ENCODE measurements around the gene ENTPD6. TPM values are rescaled to one million over a fixed set of nuclear protein-coding genes. Genes with fewer than 3 reads are reported as not detected.

The ENTPD6 gene
- total and polyA plus RNA-seq, 11 donors, result 58.7 to 200 (median 93.3) TPM

DNA sequence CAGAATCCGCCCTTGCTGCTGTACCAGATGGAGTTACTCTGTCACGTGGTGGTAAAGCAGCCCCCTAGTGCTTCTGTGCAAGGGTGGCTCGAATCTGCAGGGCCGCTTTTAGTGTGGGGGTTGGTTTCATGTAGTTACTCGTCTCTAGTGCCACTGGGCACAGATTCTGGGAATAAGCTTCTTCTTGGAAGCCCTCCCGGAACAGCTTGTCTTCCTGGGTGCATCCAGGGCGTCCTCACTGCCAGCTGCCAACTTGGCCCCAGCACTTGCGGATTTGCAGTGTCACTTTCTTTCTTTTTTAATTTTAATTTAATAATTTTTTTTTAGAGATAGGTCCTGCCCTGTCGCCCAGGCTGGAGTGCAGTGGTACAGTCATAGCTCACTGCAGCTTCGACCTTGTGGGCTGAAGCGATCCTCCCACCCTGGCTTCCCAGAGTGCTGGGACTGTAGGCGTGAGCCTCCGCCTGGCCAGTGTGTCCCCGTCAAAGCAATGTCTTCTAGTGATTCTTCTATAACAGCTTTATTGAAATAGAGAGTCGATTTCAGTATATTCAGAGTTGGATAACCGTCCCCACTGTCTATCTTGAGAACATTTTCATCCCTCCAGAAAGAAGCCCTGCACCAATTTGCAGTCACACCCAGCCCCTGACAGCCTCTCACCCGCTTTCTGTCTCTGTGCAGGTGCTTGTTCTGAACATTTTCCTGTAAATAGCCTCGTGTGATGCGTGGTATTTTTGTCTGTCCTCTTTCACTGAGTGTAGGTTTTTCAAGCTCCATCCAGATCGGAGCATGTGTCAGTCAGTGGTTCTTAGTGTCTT is 78.2 kb downstream of the ENTPD6 start:
- peaks cover 0 to 77% (median 34%) of the 10 kb centered on the region in 12 donors for H3K4me1 ChIP-seq
- peaks cover 0 to 99% (median 84%) of the 10 kb centered on the region in 9 donors for H3K36me3 ChIP-seq
- WGBS, 4 donors, result 59 to 64% (median 62%) methylated on average over 20 of the region's 20 CpGs
- H3K27me3 ChIP-seq, result no peaks in the 10 kb centered on the region
- H3K4me3 ChIP-seq, result no peak overlapping the region
- ATAC-seq, result peak in 1 of 4 donors; percentile 33
- H3K9me3 ChIP-seq, result no peaks in the 10 kb centered on the region
- DNase-seq, result peak; percentile 8 to 50 (median 39)
- TF ChIP-seq CTCF (IDR thresholded peaks at IDR 0.05), result no peak
- TF ChIP-seq POLR2A (IDR thresholded peaks at IDR 0.05), result no peak
- peak overlapping the region in 11 of 12 donors; percentile 29 to 75 (median 58) for H3K27ac ChIP-seq
- intact Hi-C loops (cut with DNase I), result loop anchor here in 3 of 10 donors (1.0 to 2.0 kb wide), 3 partner anchors 15 to 18 kb away; no protein-coding TSS in a partner anchor

DNA sequence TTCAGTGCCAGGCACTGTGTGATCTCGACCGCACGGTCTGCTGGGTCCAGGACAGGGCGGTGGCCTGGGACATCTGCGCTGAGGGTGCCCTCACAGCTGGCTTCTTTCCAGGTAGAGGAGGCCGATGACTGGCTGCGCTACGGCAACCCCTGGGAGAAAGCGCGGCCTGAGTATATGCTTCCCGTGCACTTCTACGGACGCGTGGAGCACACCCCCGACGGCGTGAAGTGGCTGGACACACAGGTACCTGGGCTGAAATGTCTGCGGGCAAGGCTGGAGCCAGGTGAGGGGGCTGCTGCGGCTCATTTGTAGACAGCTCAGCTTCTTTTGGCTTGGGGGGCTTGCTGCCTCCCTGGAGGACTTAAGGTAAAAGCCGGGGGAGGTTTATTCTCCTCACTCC is 79.0 kb downstream of the ENTPD6 start:
- H3K4me1 ChIP-seq, result peaks cover 0 to 75% (median 34%) of the 10 kb centered on the region in 12 donors

GRCh38 chr20:25274891-25275812 is 79.6 kb downstream of the ENTPD6 start:
- DNase-seq (peak; percentile 56 to 86 (median 70)), ATAC-seq (peak; percentile 49 to 68 (median 58))
- Histone ChIP-seq H3K36me3 (peaks cover 0 to 99% (median 84%) of the 10 kb centered on the region in 9 donors), H3K9me3 (no peaks in the 10 kb centered on the region), H3K27me3 (no peaks in the 10 kb centered on the region), H3K27ac (peak overlapping the region in 10 of 12 donors; percentile 31 to 75 (median 59)), H3K4me3 (no peak overlapping the region), H3K4me1 (peaks cover 0 to 75% (median 34%) of the 10 kb centered on the region in 12 donors)
- WGBS, 4 donors, result 62 to 82% (median 72%) methylated on average over 29 to 32 of the region's 32 CpGs
- intact Hi-C loops (cut with DNase I), result loop anchor here in 3 of 10 donors (1.0 to 2.0 kb wide), 3 partner anchors 16 to 20 kb away; no protein-coding TSS in a partner anchor
- TF ChIP-seq CTCF (IDR thresholded peaks at IDR 0.05) (peak in 6 of 12 donors; percentile 10 to 36 (median 26)), POLR2A (IDR thresholded peaks at IDR 0.05) (no peak)

More for the DNA sequence above, 79.0 kb downstream of the ENTPD6 start:
- Histone ChIP-seq H3K36me3 (peaks cover 0 to 99% (median 84%) of the 10 kb centered on the region in 9 donors), H3K27me3 (no peaks in the 10 kb centered on the region), H3K9me3 (no peaks in the 10 kb centered on the region), H3K27ac (peak overlapping the region in 11 of 12 donors; percentile 29 to 75 (median 58)), H3K4me3 (no peak overlapping the region)
- peak in 3 of 4 donors; percentile 10 to 47 (median 22) for ATAC-seq
- intact Hi-C loops (cut with DNase I), result loop anchor here in 3 of 10 donors (1.0 to 2.0 kb wide), 3 partner anchors 16 to 19 kb away; no protein-coding TSS in a partner anchor
- peak; percentile 11 to 70 (median 39) for DNase-seq
- WGBS, 4 donors, result 72 to 86% (median 75%) methylated on average over 8 to 20 of the region's 20 CpGs
- no peak for TF ChIP-seq CTCF (IDR thresholded peaks at IDR 0.05)
- no peak for TF ChIP-seq POLR2A (IDR thresholded peaks at IDR 0.05)

Data from heart left ventricle (tissue), 16 donors.